HG03135 (cell line): ENCODE data around the gene PRPF18.
"Not testable (repeated sequence)": the region's sequence is repeated elsewhere in the genome, so short reads cannot be mapped to it uniquely, and the experiment has no call there.

Experiments used
- ATAC-seq: cut with Tn5 transposase; IDR thresholded peaks from one replicate; pipeline ENCODE4 v1.9.1; 2021; ENCODE audit warnings: mild to moderate bottlenecking, moderate library complexity; ENCODE audit not compliant: unreplicated experiment

The PRPF18 gene

GRCh38 chr10:13586676-13587355 is at the start of gene PRPF18:
Gene PRPF18 (plus strand): TSS chr10:13586965. CDS start chr10:13587087, 122 bp downstream.
- peak; percentile 100 for ATAC-seq

GRCh38 chr10:13537985-13538384 is 48.8 kb upstream of the PRPF18 start:
- not testable (repeated sequence) for ATAC-seq

- ATAC-seq, result no peak
Observed at GRCh38 chr10:13542533-13542932, 44.2 kb upstream of the PRPF18 start.

GRCh38 chr10:13550802-13551201 is 36.0 kb upstream of the PRPF18 start:
- ATAC-seq, result no peak

- ATAC-seq, result no peak
Observed at GRCh38 chr10:13555884-13556510, 30.8 kb upstream of the PRPF18 start.

- no peak for ATAC-seq
Observed at GRCh38 chr10:13559124-13559700, 27.6 kb upstream of the PRPF18 start.

- no peak for ATAC-seq
Observed at GRCh38 chr10:13560597-13560996, 26.2 kb upstream of the PRPF18 start.

- no peak for ATAC-seq
Observed at GRCh38 chr10:13563481-13564445, 23.0 kb upstream of the PRPF18 start.

GRCh38 chr10:13564576-13564975 is 22.2 kb upstream of the PRPF18 start:
- no peak for ATAC-seq

- ATAC-seq, result no peak
Observed at GRCh38 chr10:13567030-13567429, 19.7 kb upstream of the PRPF18 start.

- no peak for ATAC-seq
Observed at GRCh38 chr10:13571541-13571940, 15.2 kb upstream of the PRPF18 start.

GRCh38 chr10:13573960-13574359 is 12.8 kb upstream of the PRPF18 start:
- ATAC-seq, result no peak

GRCh38 chr10:13585195-13585751 is 1.5 kb upstream of the PRPF18 start:
- no peak for ATAC-seq

GRCh38 chr10:13585943-13586342 is 822 bp upstream of the PRPF18 start:
- ATAC-seq, result no peak

- ATAC-seq, result no peak
Observed at GRCh38 chr10:13587391-13587790, 626 bp downstream of the PRPF18 start.

- ATAC-seq, result no peak
Observed at GRCh38 chr10:13589316-13589715, 2.6 kb downstream of the PRPF18 start.

GRCh38 chr10:13590886-13591285 is 4.1 kb downstream of the PRPF18 start:
- ATAC-seq, result no peak

- no peak for ATAC-seq
Observed at GRCh38 chr10:13592306-13592705, 5.5 kb downstream of the PRPF18 start.

GRCh38 chr10:13593535-13593934 is 6.8 kb downstream of the PRPF18 start:
- ATAC-seq, result no peak

- no peak for ATAC-seq
Observed at GRCh38 chr10:13594641-13595040, 7.9 kb downstream of the PRPF18 start.

- no peak for ATAC-seq
Observed at GRCh38 chr10:13597909-13598308, 11.1 kb downstream of the PRPF18 start.
